ENCODE data around the gene KRTAP5-1.

KRTAP5-1 gene

DNA sequence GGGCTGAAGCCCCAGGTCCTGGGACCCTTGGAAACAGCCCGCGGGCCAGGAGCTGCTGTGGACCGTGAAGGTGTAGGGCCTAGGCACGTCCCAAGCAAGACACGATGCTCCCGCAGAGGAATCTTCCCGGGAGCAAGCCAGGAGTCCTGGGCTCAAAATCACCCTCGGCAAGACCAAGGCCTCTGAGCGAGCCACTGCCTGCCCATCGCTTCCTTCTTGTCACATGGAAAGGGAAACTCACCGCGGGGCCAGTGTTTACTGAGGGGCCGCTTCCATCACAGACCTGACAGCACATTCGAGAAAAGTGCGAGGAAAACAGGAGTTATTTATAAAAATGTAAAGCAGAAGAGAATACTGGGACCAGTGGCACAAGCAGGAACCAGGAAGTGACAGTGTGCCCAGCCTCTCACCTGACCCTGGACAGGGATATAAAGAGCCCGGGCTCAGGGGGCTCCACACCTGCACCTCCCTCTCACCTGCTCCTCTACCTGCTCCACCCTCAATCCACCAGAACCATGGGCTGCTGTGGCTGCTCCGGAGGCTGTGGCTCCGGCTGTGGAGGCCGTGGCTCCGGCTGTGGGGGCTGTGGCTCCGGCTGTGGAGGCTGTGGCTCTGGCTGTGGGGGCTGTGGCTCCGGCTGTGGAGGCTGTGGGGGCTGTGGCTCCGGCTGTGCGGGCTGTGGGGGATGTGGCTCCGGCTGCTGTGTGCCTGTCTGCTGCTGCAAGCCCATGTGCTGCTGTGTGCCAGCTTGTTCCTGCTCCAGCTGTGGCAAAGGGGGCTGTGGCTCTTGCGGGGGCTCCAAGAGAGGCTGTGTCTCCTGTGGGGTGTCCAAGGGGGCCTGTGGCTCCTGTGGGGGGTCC is 44.5 kb upstream of the KRTAP5-1 start, which contains the start of gene KRTAP5-5:
KRTAP5-5 (plus strand) TSS at position 450 of the 860 bp plus-strand sequence; CDS start at position 516, 66 bp downstream.
- TF ChIP-seq, protein P1, sequence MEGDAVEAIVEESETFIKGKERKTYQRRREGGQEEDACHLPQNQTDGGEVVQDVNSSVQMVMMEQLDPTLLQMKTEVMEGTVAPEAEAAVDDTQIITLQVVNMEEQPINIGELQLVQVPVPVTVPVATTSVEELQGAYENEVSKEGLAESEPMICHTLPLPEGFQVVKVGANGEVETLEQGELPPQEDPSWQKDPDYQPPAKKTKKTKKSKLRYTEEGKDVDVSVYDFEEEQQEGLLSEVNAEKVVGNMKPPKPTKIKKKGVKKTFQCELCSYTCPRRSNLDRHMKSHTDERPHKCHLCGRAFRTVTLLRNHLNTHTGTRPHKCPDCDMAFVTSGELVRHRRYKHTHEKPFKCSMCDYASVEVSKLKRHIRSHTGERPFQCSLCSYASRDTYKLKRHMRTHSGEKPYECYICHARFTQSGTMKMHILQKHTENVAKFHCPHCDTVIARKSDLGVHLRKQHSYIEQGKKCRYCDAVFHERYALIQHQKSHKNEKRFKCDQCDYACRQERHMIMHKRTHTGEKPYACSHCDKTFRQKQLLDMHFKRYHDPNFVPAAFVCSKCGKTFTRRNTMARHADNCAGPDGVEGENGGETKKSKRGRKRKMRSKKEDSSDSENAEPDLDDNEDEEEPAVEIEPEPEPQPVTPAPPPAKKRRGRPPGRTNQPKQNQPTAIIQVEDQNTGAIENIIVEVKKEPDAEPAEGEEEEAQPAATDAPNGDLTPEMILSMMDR (IDR thresholded peaks at IDR 0.05; ENCODE audit: insufficient read depth, low read length, poor library complexity, severe bottlenecking), result no peak
- H3K27me3 ChIP-seq (replicated peaks; ENCODE audit: control insufficient read depth, insufficient read depth, low read length), result peaks cover 2% of the 10 kb centered on the region; the same call in 1 of the 2 replicates
- H3K4me3 ChIP-seq (replicated peaks; ENCODE audit: low read depth, low read length), result no peak within 1 kb of the TSS
- H3K36me3 ChIP-seq (ENCODE audit: control insufficient read depth, insufficient read depth, low read length), result no peaks in the 10 kb centered on the region
- no peak for DNase-seq (ENCODE audit: extremely low read depth, insufficient read length)

DNA sequence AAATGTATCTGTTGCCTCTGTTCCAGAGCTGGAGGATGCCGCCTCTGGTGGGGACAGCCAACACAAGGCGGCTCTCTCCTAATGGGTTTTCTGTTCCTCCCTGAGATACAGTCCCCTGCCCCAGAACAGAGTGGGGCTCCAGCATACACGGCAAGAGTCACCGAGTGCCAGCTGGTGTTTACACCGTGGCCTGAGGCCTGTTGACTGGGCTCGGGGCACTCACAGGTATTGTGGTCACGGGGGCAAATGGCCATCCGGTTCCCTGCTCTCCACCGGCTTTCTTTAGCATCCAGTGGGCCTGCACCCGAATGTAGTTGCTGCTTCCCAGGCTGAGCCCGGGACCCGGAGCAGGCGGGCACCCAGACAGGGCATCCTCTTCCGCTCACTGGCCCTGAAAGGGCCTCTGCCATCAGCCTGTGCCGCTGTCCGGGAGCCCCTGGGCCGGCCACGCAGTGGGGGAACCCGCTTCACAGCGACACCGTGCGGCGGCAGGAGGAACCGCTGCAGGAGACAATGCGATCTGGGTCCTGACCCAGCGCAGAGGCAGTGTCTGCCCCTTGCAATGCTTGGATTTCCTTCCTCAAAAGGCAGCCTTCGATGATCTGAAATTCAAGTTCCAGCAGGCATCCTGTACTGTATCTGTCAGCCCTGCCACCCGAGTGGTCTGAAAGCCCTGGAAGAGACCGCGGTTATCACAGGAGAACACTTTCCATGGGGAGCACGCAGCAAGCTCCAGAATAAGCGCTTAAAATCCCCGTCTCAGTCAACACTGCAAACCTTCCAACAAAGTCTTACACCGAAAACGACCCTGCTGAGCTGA is 43.6 kb upstream of the KRTAP5-1 start:
- TF ChIP-seq, protein P1 (IDR thresholded peaks at IDR 0.05; ENCODE audit: insufficient read depth, low read length, poor library complexity, severe bottlenecking), result peak; percentile 96
- no peak overlapping the region for H3K4me3 ChIP-seq (replicated peaks; ENCODE audit: low read depth, low read length)
- H3K27me3 ChIP-seq (replicated peaks; ENCODE audit: control insufficient read depth, insufficient read depth, low read length), result peaks cover 2% of the 10 kb centered on the region; the same call in 1 of the 2 replicates
- no peaks in the 10 kb centered on the region for H3K36me3 ChIP-seq (ENCODE audit: control insufficient read depth, insufficient read depth, low read length)
- no peak for DNase-seq (ENCODE audit: extremely low read depth, insufficient read length)

- H3K36me3 ChIP-seq (ENCODE audit: control insufficient read depth, insufficient read depth, low read length), result no peaks in the 10 kb centered on the region
- no peak for DNase-seq (ENCODE audit: extremely low read depth, insufficient read length)
- H3K27me3 ChIP-seq (replicated peaks; ENCODE audit: control insufficient read depth, insufficient read depth, low read length), result no peaks in the 10 kb centered on the region; the same call in 1 of the 2 replicates
- H3K4me3 ChIP-seq (replicated peaks; ENCODE audit: low read depth, low read length), result no peak overlapping the region
- TF ChIP-seq, protein P1 (IDR thresholded peaks at IDR 0.05; ENCODE audit: insufficient read depth, low read length, poor library complexity, severe bottlenecking), result no peak
Measured at GRCh38 chr11:1625541-1625940, 40.5 kb upstream of the KRTAP5-1 start.

DNA sequence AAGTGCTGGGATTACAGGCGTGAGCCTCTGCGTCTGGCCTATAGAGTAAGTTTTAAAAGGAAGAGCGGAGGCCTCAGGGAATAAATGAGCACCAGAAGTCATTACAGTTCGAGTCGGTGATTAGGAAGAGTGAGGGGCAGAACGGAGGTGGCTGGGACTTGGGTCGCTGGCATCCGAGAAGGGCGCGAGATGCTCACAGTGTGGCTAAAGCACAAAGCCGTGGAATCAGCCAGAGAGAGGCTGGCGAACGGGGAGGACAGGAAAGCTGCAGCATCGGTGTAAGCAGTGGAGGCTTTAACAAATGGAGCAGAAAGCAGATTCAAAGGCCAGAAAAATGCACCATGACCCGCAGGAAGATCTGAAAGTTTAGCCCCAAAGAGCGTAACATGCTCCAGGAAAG is 39.5 kb upstream of the KRTAP5-1 start:
- TF ChIP-seq, protein P1 (IDR thresholded peaks at IDR 0.05; ENCODE audit: insufficient read depth, low read length, poor library complexity, severe bottlenecking), result no peak
- no peak for DNase-seq (ENCODE audit: extremely low read depth, insufficient read length)
- Histone ChIP-seq H3K4me3 (replicated peaks; ENCODE audit: low read depth, low read length) (no peak overlapping the region), H3K27me3 (replicated peaks; ENCODE audit: control insufficient read depth, insufficient read depth, low read length) (no peaks in the 10 kb centered on the region; the same call in 1 of the 2 replicates), H3K36me3 (ENCODE audit: control insufficient read depth, insufficient read depth, low read length) (no peaks in the 10 kb centered on the region)

DNA sequence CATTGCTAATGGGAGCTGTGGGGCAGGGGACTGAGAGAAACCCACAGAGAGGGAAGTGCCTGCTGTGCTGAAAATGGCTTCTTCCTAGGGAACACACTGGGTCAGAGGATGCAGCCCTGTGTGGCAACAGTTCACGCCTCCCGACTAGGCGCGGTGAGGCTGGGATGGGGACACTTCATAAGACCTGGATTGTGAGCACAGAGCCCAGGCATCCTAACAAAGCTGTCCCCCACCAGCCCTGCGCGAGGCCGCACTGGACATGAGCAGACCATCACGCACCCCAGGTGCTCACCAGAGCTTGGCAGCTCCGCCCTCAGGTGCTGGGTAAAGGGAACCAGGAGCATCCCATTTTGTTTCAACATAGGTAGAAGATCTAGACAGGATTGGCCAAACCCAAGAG is 38.6 kb upstream of the KRTAP5-1 start:
- H3K27me3 ChIP-seq (replicated peaks; ENCODE audit: control insufficient read depth, insufficient read depth, low read length), result no peaks in the 10 kb centered on the region; the same call in 1 of the 2 replicates
- DNase-seq (ENCODE audit: extremely low read depth, insufficient read length), result no peak
- TF ChIP-seq, protein P1 (IDR thresholded peaks at IDR 0.05; ENCODE audit: insufficient read depth, low read length, poor library complexity, severe bottlenecking), result no peak
- H3K4me3 ChIP-seq (replicated peaks; ENCODE audit: low read depth, low read length), result no peak overlapping the region
- H3K36me3 ChIP-seq (ENCODE audit: control insufficient read depth, insufficient read depth, low read length), result no peaks in the 10 kb centered on the region

All from GM06990 (cell line).